ENCODE measurements around the gene TXNIP.

DNA sequence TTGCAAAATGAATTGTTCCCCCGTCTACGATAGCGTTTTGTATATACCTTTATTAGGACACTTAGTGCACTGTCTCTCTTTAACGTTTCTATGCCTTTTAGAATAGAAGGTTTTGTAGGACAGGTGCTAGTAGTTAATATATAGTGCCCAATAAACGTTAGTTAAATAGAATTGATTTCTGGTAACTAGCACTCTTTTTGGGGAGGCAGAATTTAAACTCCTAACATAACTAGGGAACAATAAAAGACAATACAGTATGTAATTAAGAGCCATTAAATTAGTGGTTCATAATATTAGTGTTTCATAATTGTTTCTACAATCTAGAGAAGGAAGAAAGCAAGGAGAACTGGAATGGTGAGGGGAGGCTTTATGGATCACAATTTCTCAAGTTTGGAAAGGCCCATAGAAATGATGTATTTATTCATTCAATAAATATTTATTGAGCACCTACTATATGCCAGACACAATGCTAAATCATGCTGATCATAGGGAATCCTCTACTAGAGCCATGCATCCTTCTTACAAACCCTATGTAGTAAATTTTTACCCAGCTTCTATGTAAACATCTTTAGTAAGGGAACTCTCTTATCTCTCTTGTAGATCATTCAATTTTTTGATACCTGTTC is 31.1 kb downstream of the TXNIP start:
- TF ChIP-seq POLR2A (IDR thresholded peaks at IDR 0.05; ENCODE audit: low read depth, low read length) (no peak), TAF1 (IDR thresholded peaks at IDR 0.05; ENCODE audit: borderline replicate concordance, low read depth, low read length) (no peak), POLR2AphosphoS5 (IDR thresholded peaks at IDR 0.05; ENCODE audit: low read depth, low read length) (no peak)
